ENCODE results near the gene CTXND1.

The CTXND1 gene

GRCh38 chr15:80163897-80164296, 88.1 kb downstream of the CTXND1 start:
- H3K4me1 ChIP-seq (ENCODE audit: control insufficient read depth, insufficient read depth, low read depth, low read length), result peaks cover 15% of the 10 kb centered on the region
- no peak overlapping the region for H2BK15ac ChIP-seq (ENCODE audit: low read depth, poor library complexity, severe bottlenecking)
- no peak overlapping the region for H3K4me2 ChIP-seq (ENCODE audit: low read length, poor library complexity, severe bottlenecking)
- H2BK12ac ChIP-seq (ENCODE audit: low read length in 2 of 2), result no peak overlapping the region
- H3K36me3 ChIP-seq (ENCODE audit: control insufficient read depth in 1 of 2, insufficient read depth in 2 of 2, low read depth in 1 of 2, low read length in 2 of 2), result peaks cover 40 to 55% of the 10 kb centered on the region in 2 experiments
- no peak overlapping the region for H4K8ac ChIP-seq (ENCODE audit: low read length)
- no peak overlapping the region for H4K91ac ChIP-seq (ENCODE audit: low read length)
- no peaks in the 10 kb centered on the region for H3K9me3 ChIP-seq (ENCODE audit: control insufficient read depth, low read length)
- H3K27me3 ChIP-seq (ENCODE audit: control insufficient read depth in 1 of 2, insufficient read depth in 1 of 2, low read length in 2 of 2), result no peaks in the 10 kb centered on the region
- H3K14ac ChIP-seq (ENCODE audit: low read length in 2 of 2), result no peak overlapping the region
- no peak overlapping the region for H3K23ac ChIP-seq (ENCODE audit: low read length in 2 of 2)
- H2AFZ ChIP-seq (ENCODE audit: low read depth, low read length), result no peak overlapping the region
- no peak overlapping the region for H3K18ac ChIP-seq (ENCODE audit: low read depth in 1 of 2, low read length in 2 of 2)
- no peak overlapping the region for H3K4me3 ChIP-seq (ENCODE audit: insufficient read depth in 1 of 2, low read depth in 1 of 2, low read length in 2 of 2)
- no peak overlapping the region for H3K27ac ChIP-seq (ENCODE audit: low read length, poor library complexity, severe bottlenecking)
- WGBS, result 100% methylated on average over 1 of the region's 1 CpG
- H2BK5ac ChIP-seq (ENCODE audit: low read depth, low read length, poor library complexity, severe bottlenecking), result no peak overlapping the region
- DNase-seq, result no peak
- H2BK120ac ChIP-seq (ENCODE audit: low read depth, low read length), result no peak overlapping the region
- H3K4ac ChIP-seq (ENCODE audit: low read depth in 1 of 2, low read length in 2 of 2), result no peak overlapping the region
- peaks cover 2% of the 10 kb centered on the region for H3K79me1 ChIP-seq (replicated peaks; ENCODE audit: low read length, poor library complexity, severe bottlenecking)
- no peak overlapping the region for H2AK5ac ChIP-seq (ENCODE audit: low read length, severe bottlenecking)
- no peak overlapping the region for H3K9ac ChIP-seq (ENCODE audit: low read length)

GRCh38 chr15:80163217-80163616, 88.8 kb downstream of the CTXND1 start:
- H3K36me3 ChIP-seq (ENCODE audit: control insufficient read depth in 1 of 2, insufficient read depth in 2 of 2, low read depth in 1 of 2, low read length in 2 of 2), result peaks cover 40 to 53% of the 10 kb centered on the region in 2 experiments
- H4K8ac ChIP-seq (ENCODE audit: low read length), result no peak overlapping the region
- H3K4me2 ChIP-seq (ENCODE audit: low read length, poor library complexity, severe bottlenecking), result no peak overlapping the region
- H3K18ac ChIP-seq (ENCODE audit: low read depth in 1 of 2, low read length in 2 of 2), result peak overlapping the region in 1 of 2 experiments; percentile 16
- H3K4me3 ChIP-seq (ENCODE audit: insufficient read depth in 1 of 2, low read depth in 1 of 2, low read length in 2 of 2), result no peak overlapping the region
- H3K9me3 ChIP-seq (ENCODE audit: control insufficient read depth, low read length), result no peaks in the 10 kb centered on the region
- H4K91ac ChIP-seq (ENCODE audit: low read length), result no peak overlapping the region
- no peak overlapping the region for H3K27ac ChIP-seq (ENCODE audit: low read length, poor library complexity, severe bottlenecking)
- no peak overlapping the region for H2AFZ ChIP-seq (ENCODE audit: low read depth, low read length)
- no peak overlapping the region for H3K23ac ChIP-seq (ENCODE audit: low read length in 2 of 2)
- no peak overlapping the region for H3K9ac ChIP-seq (ENCODE audit: low read length)
- 94% methylated on average over 5 of the region's 5 CpGs for WGBS
- H3K4me1 ChIP-seq (ENCODE audit: control insufficient read depth, insufficient read depth, low read depth, low read length), result peaks cover 15% of the 10 kb centered on the region
- H3K79me1 ChIP-seq (replicated peaks; ENCODE audit: low read length, poor library complexity, severe bottlenecking), result peaks cover 2% of the 10 kb centered on the region
- peak overlapping the region; percentile 15 for H2BK15ac ChIP-seq (ENCODE audit: low read depth, poor library complexity, severe bottlenecking)
- no peak overlapping the region for H2AK5ac ChIP-seq (ENCODE audit: low read length, severe bottlenecking)
- H3K14ac ChIP-seq (ENCODE audit: low read length in 2 of 2), result no peak overlapping the region
- H3K4ac ChIP-seq (ENCODE audit: low read depth in 1 of 2, low read length in 2 of 2), result no peak overlapping the region
- no peak for DNase-seq
- H3K27me3 ChIP-seq (ENCODE audit: control insufficient read depth in 1 of 2, insufficient read depth in 1 of 2, low read length in 2 of 2), result no peaks in the 10 kb centered on the region
- H2BK12ac ChIP-seq (ENCODE audit: low read length in 2 of 2), result peak overlapping the region in 1 of 2 experiments; percentile 64
- H2BK5ac ChIP-seq (ENCODE audit: low read depth, low read length, poor library complexity, severe bottlenecking), result no peak overlapping the region
- H2BK120ac ChIP-seq (ENCODE audit: low read depth, low read length), result no peak overlapping the region

GRCh38 chr15:80162059-80162554, 89.9 kb downstream of the CTXND1 start:
- H3K14ac ChIP-seq (ENCODE audit: low read length in 2 of 2), result no peak overlapping the region
- no peak overlapping the region for H3K4me2 ChIP-seq (ENCODE audit: low read length, poor library complexity, severe bottlenecking)
- no peak overlapping the region for H3K27ac ChIP-seq (ENCODE audit: low read length, poor library complexity, severe bottlenecking)
- no peak overlapping the region for H4K8ac ChIP-seq (ENCODE audit: low read length)
- no peak overlapping the region for H2AFZ ChIP-seq (ENCODE audit: low read depth, low read length)
- no peak overlapping the region for H3K4ac ChIP-seq (ENCODE audit: low read depth in 1 of 2, low read length in 2 of 2)
- WGBS, result 87% methylated on average over 6 of the region's 6 CpGs
- H3K23ac ChIP-seq (ENCODE audit: low read length in 2 of 2), result no peak overlapping the region
- peaks cover 10% of the 10 kb centered on the region for H3K79me1 ChIP-seq (replicated peaks; ENCODE audit: low read length, poor library complexity, severe bottlenecking)
- H2AK5ac ChIP-seq (ENCODE audit: low read length, severe bottlenecking), result no peak overlapping the region
- no peaks in the 10 kb centered on the region for H3K9me3 ChIP-seq (ENCODE audit: control insufficient read depth, low read length)
- no peak overlapping the region for H3K4me3 ChIP-seq (ENCODE audit: insufficient read depth in 1 of 2, low read depth in 1 of 2, low read length in 2 of 2)
- H2BK15ac ChIP-seq (ENCODE audit: low read depth, poor library complexity, severe bottlenecking), result no peak overlapping the region
- peak; percentile 36 for DNase-seq
- H2BK5ac ChIP-seq (ENCODE audit: low read depth, low read length, poor library complexity, severe bottlenecking), result no peak overlapping the region
- no peaks in the 10 kb centered on the region for H3K27me3 ChIP-seq (ENCODE audit: control insufficient read depth in 1 of 2, insufficient read depth in 1 of 2, low read length in 2 of 2)
- no peak overlapping the region for H3K9ac ChIP-seq (ENCODE audit: low read length)
- H4K91ac ChIP-seq (ENCODE audit: low read length), result no peak overlapping the region
- peaks cover 38 to 52% of the 10 kb centered on the region in 2 experiments for H3K36me3 ChIP-seq (ENCODE audit: control insufficient read depth in 1 of 2, insufficient read depth in 2 of 2, low read depth in 1 of 2, low read length in 2 of 2)
- peaks cover 15% of the 10 kb centered on the region for H3K4me1 ChIP-seq (ENCODE audit: control insufficient read depth, insufficient read depth, low read depth, low read length)
- H3K18ac ChIP-seq (ENCODE audit: low read depth in 1 of 2, low read length in 2 of 2), result peak overlapping the region in 1 of 2 experiments; percentile 35
- H2BK12ac ChIP-seq (ENCODE audit: low read length in 2 of 2), result peak overlapping the region in 1 of 2 experiments; percentile 34
- no peak overlapping the region for H2BK120ac ChIP-seq (ENCODE audit: low read depth, low read length)

GRCh38 chr15:80161468-80162016, 90.5 kb downstream of the CTXND1 start:
- peaks cover 38 to 52% of the 10 kb centered on the region in 2 experiments for H3K36me3 ChIP-seq (ENCODE audit: control insufficient read depth in 1 of 2, insufficient read depth in 2 of 2, low read depth in 1 of 2, low read length in 2 of 2)
- H2BK5ac ChIP-seq (ENCODE audit: low read depth, low read length, poor library complexity, severe bottlenecking), result no peak overlapping the region
- H3K27ac ChIP-seq (ENCODE audit: low read length, poor library complexity, severe bottlenecking), result no peak overlapping the region
- no peak overlapping the region for H3K4me3 ChIP-seq (ENCODE audit: insufficient read depth in 1 of 2, low read depth in 1 of 2, low read length in 2 of 2)
- peak overlapping the region in 1 of 2 experiments; percentile 69 for H3K14ac ChIP-seq (ENCODE audit: low read length in 2 of 2)
- WGBS, result 97% methylated on average over 6 of the region's 6 CpGs
- H2BK12ac ChIP-seq (ENCODE audit: low read length in 2 of 2), result peak overlapping the region; percentile 79 to 90
- H3K9me3 ChIP-seq (ENCODE audit: control insufficient read depth, low read length), result no peaks in the 10 kb centered on the region
- H2BK120ac ChIP-seq (ENCODE audit: low read depth, low read length), result peak overlapping the region; percentile 69
- H3K9ac ChIP-seq (ENCODE audit: low read length), result no peak overlapping the region
- H4K91ac ChIP-seq (ENCODE audit: low read length), result peak overlapping the region; percentile 73
- peak overlapping the region; percentile 5 for H2AK5ac ChIP-seq (ENCODE audit: low read length, severe bottlenecking)
- no peak overlapping the region for H3K23ac ChIP-seq (ENCODE audit: low read length in 2 of 2)
- peaks cover 15% of the 10 kb centered on the region for H3K79me1 ChIP-seq (replicated peaks; ENCODE audit: low read length, poor library complexity, severe bottlenecking)
- no peak overlapping the region for H3K4me2 ChIP-seq (ENCODE audit: low read length, poor library complexity, severe bottlenecking)
- H3K4ac ChIP-seq (ENCODE audit: low read depth in 1 of 2, low read length in 2 of 2), result peak overlapping the region; percentile 85 to 86
- H2BK15ac ChIP-seq (ENCODE audit: low read depth, poor library complexity, severe bottlenecking), result peak overlapping the region; percentile 93
- H4K8ac ChIP-seq (ENCODE audit: low read length), result peak overlapping the region; percentile 56
- peaks cover 15% of the 10 kb centered on the region for H3K4me1 ChIP-seq (ENCODE audit: control insufficient read depth, insufficient read depth, low read depth, low read length)
- no peaks in the 10 kb centered on the region for H3K27me3 ChIP-seq (ENCODE audit: control insufficient read depth in 1 of 2, insufficient read depth in 1 of 2, low read length in 2 of 2)
- peak overlapping the region; percentile 90 for H3K18ac ChIP-seq (ENCODE audit: low read depth in 1 of 2, low read length in 2 of 2)
- DNase-seq, result no peak
- no peak overlapping the region for H2AFZ ChIP-seq (ENCODE audit: low read depth, low read length)

All from mesenchymal stem cell (in vitro differentiated cells and primary cell).